ENCODE data around the gene DDX5. TPM values are rescaled to one million over a fixed set of nuclear protein-coding genes. Genes with fewer than 3 reads are reported as not detected.

DDX5 gene
- total and polyA plus RNA-seq, 4 donors: 426 to 730 (median 528) TPM

DNA sequence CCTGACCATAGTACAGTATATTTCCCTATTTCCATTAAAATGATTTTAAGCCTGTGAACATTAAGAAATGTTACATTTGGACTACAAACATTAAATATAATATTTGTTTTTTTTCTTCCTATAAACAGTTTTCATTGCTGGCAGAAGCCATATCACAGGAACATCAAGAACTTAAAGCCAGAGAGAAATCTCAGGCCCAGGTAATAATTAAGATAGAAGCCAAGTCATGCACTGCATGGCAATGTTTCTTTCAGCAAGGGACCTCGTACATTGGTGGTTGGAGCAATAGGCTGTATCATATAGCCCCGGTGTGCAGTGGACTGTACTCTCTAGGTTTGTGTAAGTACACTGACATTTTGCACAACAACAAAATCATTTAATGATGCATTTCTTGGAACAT, 30.8 kb upstream of the DDX5 start:
- no peak overlapping the region for H3K4me3 ChIP-seq
- H3K36me3 ChIP-seq (ENCODE audit: control insufficient read depth in 4 of 4, insufficient read depth in 4 of 4, low read length in 4 of 4): peaks cover 32 to 57% (median 51%) of the 10 kb centered on the region in 4 donors
- DNase-seq (no peak), ATAC-seq (ENCODE audit: insufficient read depth, low FRiP score) (no peak)
- 91 to 97% methylated on average over 2 of the region's 2 CpGs for WGBS, 2 donors
- no peak for TF ChIP-seq CTCF (IDR thresholded peaks at IDR 0.05; ENCODE audit: control extremely low read depth, extremely low read depth)
- H3K27ac ChIP-seq (ENCODE audit: low read depth in 1 of 2, low read length in 1 of 2): no peak overlapping the region
- H3K9ac ChIP-seq (ENCODE audit: insufficient read depth in 1 of 2, low read length in 2 of 2): no peak overlapping the region
- H3K4me1 ChIP-seq (ENCODE audit: control insufficient read depth in 5 of 5, insufficient read depth in 5 of 5, low read length in 5 of 5): peaks cover 0 to 10% (median 0%) of the 10 kb centered on the region in 5 donors
- H3K9me3 ChIP-seq (ENCODE audit: control insufficient read depth in 4 of 4, insufficient read depth in 3 of 4, low read length in 3 of 4): no peaks in the 10 kb centered on the region
- no peaks in the 10 kb centered on the region for H3K27me3 ChIP-seq (ENCODE audit: control insufficient read depth in 3 of 3, insufficient read depth in 3 of 3, low read length in 2 of 3)

DNA sequence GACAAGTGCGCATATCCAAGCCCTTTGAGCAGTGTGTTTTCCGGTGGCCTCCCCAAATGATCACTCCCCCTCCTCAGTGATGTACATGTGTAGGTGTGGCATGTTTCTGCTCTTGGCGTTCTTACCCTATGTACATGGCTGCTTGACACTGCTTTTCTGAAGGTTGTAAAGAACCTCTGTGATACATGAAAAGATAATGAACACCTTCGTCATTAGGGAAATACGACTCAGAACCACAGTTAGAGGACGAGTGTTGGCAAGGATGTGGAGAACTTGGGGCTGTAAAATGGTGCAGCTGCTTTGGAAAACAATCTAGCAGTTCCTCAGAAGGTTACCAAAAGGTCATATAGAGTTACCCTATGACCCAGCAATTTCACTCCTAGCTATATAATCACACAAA, 29.3 kb upstream of the DDX5 start:
- WGBS, 2 donors: 84 to 86% methylated on average over 6 of the region's 6 CpGs
- no peak for TF ChIP-seq CTCF (IDR thresholded peaks at IDR 0.05; ENCODE audit: control extremely low read depth, extremely low read depth)

DNA sequence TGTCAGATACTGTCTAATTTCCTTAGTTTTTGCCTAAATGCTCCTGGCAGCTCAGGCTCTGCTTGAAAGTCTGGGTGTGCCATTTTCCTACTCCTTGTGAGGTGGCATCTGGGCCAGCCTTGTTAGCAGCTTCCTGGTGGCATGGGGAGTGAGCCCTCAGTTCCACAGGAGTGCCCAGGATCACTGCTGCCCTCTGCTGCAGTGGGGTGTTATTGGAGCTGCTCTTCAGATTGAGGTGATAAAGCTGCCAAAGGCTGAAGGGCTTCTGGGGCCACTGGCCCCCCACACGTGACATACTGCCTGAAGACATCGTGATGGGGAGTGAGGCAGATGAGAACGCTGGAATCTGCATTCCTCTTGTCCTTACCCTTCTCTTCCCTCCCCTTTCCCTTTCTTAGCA, 28.1 kb upstream of the DDX5 start:
- DNase-seq (no peak), ATAC-seq (ENCODE audit: insufficient read depth, low FRiP score) (peak; percentile 27)
- no peak for TF ChIP-seq CTCF (IDR thresholded peaks at IDR 0.05; ENCODE audit: control extremely low read depth, extremely low read depth)
- Histone ChIP-seq H3K4me3 (no peak overlapping the region), H3K27ac (ENCODE audit: low read depth in 1 of 2, low read length in 1 of 2) (no peak overlapping the region), H3K9ac (ENCODE audit: insufficient read depth in 1 of 2, low read length in 2 of 2) (no peak overlapping the region), H3K36me3 (ENCODE audit: control insufficient read depth in 4 of 4, insufficient read depth in 4 of 4, low read length in 4 of 4) (peaks cover 33 to 73% (median 60%) of the 10 kb centered on the region in 4 donors), H3K9me3 (ENCODE audit: control insufficient read depth in 4 of 4, insufficient read depth in 3 of 4, low read length in 3 of 4) (no peaks in the 10 kb centered on the region), H3K27me3 (ENCODE audit: control insufficient read depth in 3 of 3, insufficient read depth in 3 of 3, low read length in 2 of 3) (no peaks in the 10 kb centered on the region), H3K4me1 (ENCODE audit: control insufficient read depth in 5 of 5, insufficient read depth in 5 of 5, low read length in 5 of 5) (peaks cover 0 to 10% (median 0%) of the 10 kb centered on the region in 5 donors)
- 85 to 87% methylated on average over 3 of the region's 3 CpGs for WGBS, 2 donors

More for the DNA sequence above, 29.3 kb upstream of the DDX5 start:
- Histone ChIP-seq H3K9ac (ENCODE audit: insufficient read depth in 1 of 2, low read length in 2 of 2) (no peak overlapping the region), H3K4me1 (ENCODE audit: control insufficient read depth in 5 of 5, insufficient read depth in 5 of 5, low read length in 5 of 5) (peaks cover 0 to 10% (median 0%) of the 10 kb centered on the region in 5 donors), H3K9me3 (ENCODE audit: control insufficient read depth in 4 of 4, insufficient read depth in 3 of 4, low read length in 3 of 4) (no peaks in the 10 kb centered on the region), H3K27ac (ENCODE audit: low read depth in 1 of 2, low read length in 1 of 2) (no peak overlapping the region), H3K4me3 (no peak overlapping the region), H3K27me3 (ENCODE audit: control insufficient read depth in 3 of 3, insufficient read depth in 3 of 3, low read length in 2 of 3) (no peaks in the 10 kb centered on the region), H3K36me3 (ENCODE audit: control insufficient read depth in 4 of 4, insufficient read depth in 4 of 4, low read length in 4 of 4) (peaks cover 32 to 68% (median 56%) of the 10 kb centered on the region in 4 donors)
- ATAC-seq (ENCODE audit: insufficient read depth, low FRiP score) (no peak), DNase-seq (no peak)

- H3K27ac ChIP-seq (ENCODE audit: low read depth in 1 of 2, low read length in 1 of 2): no peak overlapping the region
- ATAC-seq (ENCODE audit: insufficient read depth, low FRiP score) (no peak), DNase-seq (no peak)
- TF ChIP-seq CTCF (IDR thresholded peaks at IDR 0.05; ENCODE audit: control extremely low read depth, extremely low read depth): no peak
- H3K27me3 ChIP-seq (ENCODE audit: control insufficient read depth in 3 of 3, insufficient read depth in 3 of 3, low read length in 2 of 3): no peaks in the 10 kb centered on the region
- 88 to 91% methylated on average over 2 of the region's 2 CpGs for WGBS, 2 donors
- H3K36me3 ChIP-seq (ENCODE audit: control insufficient read depth in 4 of 4, insufficient read depth in 4 of 4, low read length in 4 of 4): peaks cover 33 to 75% (median 62%) of the 10 kb centered on the region in 4 donors
- no peak overlapping the region for H3K4me3 ChIP-seq
- H3K4me1 ChIP-seq (ENCODE audit: control insufficient read depth in 5 of 5, insufficient read depth in 5 of 5, low read length in 5 of 5): peaks cover 0 to 6% (median 0%) of the 10 kb centered on the region in 5 donors
- no peak overlapping the region for H3K9ac ChIP-seq (ENCODE audit: insufficient read depth in 1 of 2, low read length in 2 of 2)
- H3K9me3 ChIP-seq (ENCODE audit: control insufficient read depth in 4 of 4, insufficient read depth in 3 of 4, low read length in 3 of 4): no peaks in the 10 kb centered on the region
Measured at GRCh38 chr17:64533784-64534183, 27.7 kb upstream of the DDX5 start.

Measured in lung (tissue), 12 donors.